GM21381 (cell line): ENCODE data around the gene TMEM170A.

ENCODE experiments used
- ATAC-seq: cut with Tn5 transposase; IDR thresholded peaks from one replicate; pipeline ENCODE4 v1.9.1; 2021; ENCODE audit warnings: mild to moderate bottlenecking, moderate library complexity; ENCODE audit not compliant: unreplicated experiment

The TMEM170A gene

GRCh38 chr16:75482434-75483205 is 18.1 kb upstream of the TMEM170A start:
- ATAC-seq = no peak

- no peak for ATAC-seq
These were observed 17.0 kb upstream of the TMEM170A start for GRCh38 chr16:75481475-75481874.

- ATAC-seq = no peak
These were observed 15.0 kb upstream of the TMEM170A start for GRCh38 chr16:75479421-75479990.

- no peak for ATAC-seq
These were observed 14.2 kb upstream of the TMEM170A start for GRCh38 chr16:75478480-75479345.

GRCh38 chr16:75477680-75478473 is 13.4 kb upstream of the TMEM170A start:
- ATAC-seq = no peak

- no peak for ATAC-seq
These were observed 12.3 kb upstream of the TMEM170A start for GRCh38 chr16:75476817-75477216.

GRCh38 chr16:75475420-75475847 is 10.9 kb upstream of the TMEM170A start:
- no peak for ATAC-seq

GRCh38 chr16:75472908-75473877 is 8.7 kb upstream of the TMEM170A start:
- ATAC-seq = no peak

- ATAC-seq = peak; percentile 77
These were observed 7.5 kb upstream of the TMEM170A start for GRCh38 chr16:75471723-75472633.

- ATAC-seq = no peak
These were observed 2.3 kb upstream of the TMEM170A start for GRCh38 chr16:75466760-75467159.

GRCh38 chr16:75463389-75464121 is 934 bp downstream of the TMEM170A start:
- peak; percentile 13 for ATAC-seq

- no peak for ATAC-seq
These were observed 1.7 kb downstream of the TMEM170A start for GRCh38 chr16:75462806-75463205.

- no peak for ATAC-seq
These were observed 2.9 kb downstream of the TMEM170A start for GRCh38 chr16:75461575-75461974.

GRCh38 chr16:75460446-75460845 is 4.0 kb downstream of the TMEM170A start:
- no peak for ATAC-seq

GRCh38 chr16:75459691-75460090 is 4.8 kb downstream of the TMEM170A start:
- ATAC-seq = no peak

- no peak for ATAC-seq
These were observed 6.0 kb downstream of the TMEM170A start for GRCh38 chr16:75458439-75458838.

- no peak for ATAC-seq
These were observed 6.5 kb downstream of the TMEM170A start for GRCh38 chr16:75458029-75458428.

- no peak for ATAC-seq
These were observed 6.9 kb downstream of the TMEM170A start for GRCh38 chr16:75457485-75458021.
